Panc1 (cell line): Measurements from ENCODE around the gene FLACC1.

Experiments
- POLR2AphosphoS5 ChIP-seq: IDR thresholded peaks from 2 replicates; pipeline ENCODE4 v1.6.1; 2012; ENCODE audit warnings: mild to moderate bottlenecking, low read depth, low read length, moderate library complexity
- SIN3A ChIP-seq: IDR thresholded peaks from 2 replicates; pipeline ENCODE4 v1.6.1; 2012; ENCODE audit warnings: low read depth, mild to moderate bottlenecking, low read length, moderate library complexity, borderline replicate concordance; ENCODE audit not compliant: insufficient read depth
- TF ChIP-seq, protein P1 (sequence below): fragments of 450-650 bp; IDR thresholded peaks from 2 replicates; pipeline ENCODE4 v1.5.1; 2017; ENCODE audit warnings: mild to moderate bottlenecking

DNA sequence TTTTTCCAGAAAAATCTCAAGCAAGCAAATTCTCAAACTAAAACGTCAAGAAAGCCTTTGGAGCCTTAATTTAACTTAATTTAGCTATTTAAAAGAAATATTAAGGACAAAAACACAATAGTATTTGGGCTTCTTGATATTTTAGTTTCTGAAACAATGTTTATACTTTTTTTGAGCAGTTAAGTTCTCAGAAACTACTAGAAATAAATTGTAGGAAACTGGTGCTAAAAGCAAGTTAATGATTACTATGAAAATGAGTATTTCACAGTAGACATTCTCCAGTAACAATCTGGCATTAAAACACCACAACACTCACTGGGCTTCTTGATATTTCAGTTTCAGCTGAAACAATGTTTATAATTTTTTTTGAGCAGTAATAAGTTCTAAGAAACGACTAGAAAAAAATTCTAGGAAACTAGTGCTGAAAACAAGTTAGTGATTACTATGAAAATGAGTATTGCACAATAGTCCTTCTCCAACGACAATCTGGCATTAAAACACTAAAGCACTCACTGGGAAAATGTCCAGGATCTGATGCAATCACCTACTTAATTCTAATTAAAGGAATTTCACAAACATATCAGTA lies 49.0 kb upstream of the FLACC1 start:
- TF ChIP-seq POLR2AphosphoS5, result no peak
- TF ChIP-seq, protein P1, sequence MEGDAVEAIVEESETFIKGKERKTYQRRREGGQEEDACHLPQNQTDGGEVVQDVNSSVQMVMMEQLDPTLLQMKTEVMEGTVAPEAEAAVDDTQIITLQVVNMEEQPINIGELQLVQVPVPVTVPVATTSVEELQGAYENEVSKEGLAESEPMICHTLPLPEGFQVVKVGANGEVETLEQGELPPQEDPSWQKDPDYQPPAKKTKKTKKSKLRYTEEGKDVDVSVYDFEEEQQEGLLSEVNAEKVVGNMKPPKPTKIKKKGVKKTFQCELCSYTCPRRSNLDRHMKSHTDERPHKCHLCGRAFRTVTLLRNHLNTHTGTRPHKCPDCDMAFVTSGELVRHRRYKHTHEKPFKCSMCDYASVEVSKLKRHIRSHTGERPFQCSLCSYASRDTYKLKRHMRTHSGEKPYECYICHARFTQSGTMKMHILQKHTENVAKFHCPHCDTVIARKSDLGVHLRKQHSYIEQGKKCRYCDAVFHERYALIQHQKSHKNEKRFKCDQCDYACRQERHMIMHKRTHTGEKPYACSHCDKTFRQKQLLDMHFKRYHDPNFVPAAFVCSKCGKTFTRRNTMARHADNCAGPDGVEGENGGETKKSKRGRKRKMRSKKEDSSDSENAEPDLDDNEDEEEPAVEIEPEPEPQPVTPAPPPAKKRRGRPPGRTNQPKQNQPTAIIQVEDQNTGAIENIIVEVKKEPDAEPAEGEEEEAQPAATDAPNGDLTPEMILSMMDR, result no peak
- TF ChIP-seq SIN3A, result no peak
